ENCODE data around the gene ADIG.

ADIG gene

DNA sequence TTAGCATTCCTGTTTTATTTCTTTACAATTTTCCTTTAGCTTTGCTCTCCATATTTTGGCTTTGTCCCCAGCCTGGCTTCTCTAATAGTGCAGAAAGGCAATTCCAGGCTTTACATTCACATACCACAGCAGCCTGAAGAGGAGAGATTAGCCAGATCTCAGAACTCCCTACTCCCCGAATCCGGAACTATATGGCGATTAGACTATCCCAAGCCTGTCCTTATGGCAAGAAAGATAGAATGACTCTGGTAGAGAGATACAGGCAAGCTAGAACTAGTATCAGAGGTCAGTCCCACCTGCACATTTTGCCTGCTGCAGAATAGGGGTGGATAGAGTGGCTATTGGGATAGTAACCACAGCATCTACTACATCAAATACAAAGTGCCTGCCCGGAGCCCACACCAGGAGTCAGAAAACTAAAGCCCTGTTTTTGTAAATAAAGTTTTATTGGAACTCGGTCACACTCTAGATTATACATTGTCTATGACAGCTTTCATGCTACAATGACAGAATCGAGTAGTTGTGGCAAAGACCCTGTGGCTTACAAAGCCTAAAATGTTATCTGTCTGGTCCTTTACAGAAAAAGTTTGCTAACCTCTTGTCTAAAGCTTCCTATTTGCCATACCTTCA, 17.1 kb upstream of the ADIG start:
- H3K4me3 ChIP-seq (ENCODE audit: low read depth, low read length) = no peak overlapping the region
- no peak for TF ChIP-seq MYC (IDR thresholded peaks at IDR 0.05; ENCODE audit: low read depth, low read length)
- TF ChIP-seq POLR2A (IDR thresholded peaks at IDR 0.05; ENCODE audit: extremely low read depth, insufficient read length) = no peak
- TF ChIP-seq, protein P1, sequence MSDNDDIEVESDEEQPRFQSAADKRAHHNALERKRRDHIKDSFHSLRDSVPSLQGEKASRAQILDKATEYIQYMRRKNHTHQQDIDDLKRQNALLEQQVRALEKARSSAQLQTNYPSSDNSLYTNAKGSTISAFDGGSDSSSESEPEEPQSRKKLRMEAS (IDR thresholded peaks at IDR 0.05; ENCODE audit: low read depth, low read length) = no peak
- TF ChIP-seq, protein P2, sequence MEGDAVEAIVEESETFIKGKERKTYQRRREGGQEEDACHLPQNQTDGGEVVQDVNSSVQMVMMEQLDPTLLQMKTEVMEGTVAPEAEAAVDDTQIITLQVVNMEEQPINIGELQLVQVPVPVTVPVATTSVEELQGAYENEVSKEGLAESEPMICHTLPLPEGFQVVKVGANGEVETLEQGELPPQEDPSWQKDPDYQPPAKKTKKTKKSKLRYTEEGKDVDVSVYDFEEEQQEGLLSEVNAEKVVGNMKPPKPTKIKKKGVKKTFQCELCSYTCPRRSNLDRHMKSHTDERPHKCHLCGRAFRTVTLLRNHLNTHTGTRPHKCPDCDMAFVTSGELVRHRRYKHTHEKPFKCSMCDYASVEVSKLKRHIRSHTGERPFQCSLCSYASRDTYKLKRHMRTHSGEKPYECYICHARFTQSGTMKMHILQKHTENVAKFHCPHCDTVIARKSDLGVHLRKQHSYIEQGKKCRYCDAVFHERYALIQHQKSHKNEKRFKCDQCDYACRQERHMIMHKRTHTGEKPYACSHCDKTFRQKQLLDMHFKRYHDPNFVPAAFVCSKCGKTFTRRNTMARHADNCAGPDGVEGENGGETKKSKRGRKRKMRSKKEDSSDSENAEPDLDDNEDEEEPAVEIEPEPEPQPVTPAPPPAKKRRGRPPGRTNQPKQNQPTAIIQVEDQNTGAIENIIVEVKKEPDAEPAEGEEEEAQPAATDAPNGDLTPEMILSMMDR (IDR thresholded peaks at IDR 0.05; ENCODE audit: low read depth, low read length) = no peak
- DNase-seq (ENCODE audit: low read depth) = no peak

DNA sequence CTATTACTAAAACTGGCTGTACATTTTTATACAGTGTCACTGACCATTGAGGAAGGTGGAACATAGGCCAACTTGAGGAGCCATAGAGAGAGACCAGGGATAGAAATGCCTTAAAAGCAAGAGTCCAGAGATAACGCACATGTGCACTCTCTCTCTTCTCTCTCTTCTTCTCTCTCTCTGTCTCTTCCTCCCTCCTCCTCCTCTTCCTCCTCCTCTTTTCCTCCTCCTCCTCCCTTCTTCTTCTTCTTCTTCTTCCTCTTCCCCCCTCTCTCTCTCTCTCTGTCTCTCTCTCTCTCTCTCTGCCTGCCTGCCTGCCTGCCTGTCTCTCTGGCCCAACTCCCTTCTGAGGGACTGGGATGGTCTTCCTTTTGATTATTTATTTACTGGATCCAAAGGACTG, 16.3 kb upstream of the ADIG start:
- H3K4me3 ChIP-seq (ENCODE audit: low read depth, low read length) = no peak overlapping the region
- TF ChIP-seq POLR2A (IDR thresholded peaks at IDR 0.05; ENCODE audit: extremely low read depth, insufficient read length) (no peak), MYC (IDR thresholded peaks at IDR 0.05; ENCODE audit: low read depth, low read length) (no peak)
- TF ChIP-seq, protein P2 (IDR thresholded peaks at IDR 0.05; ENCODE audit: low read depth, low read length) = no peak
- TF ChIP-seq, protein P1 (IDR thresholded peaks at IDR 0.05; ENCODE audit: low read depth, low read length) = no peak
- DNase-seq (ENCODE audit: low read depth) = no peak

DNA sequence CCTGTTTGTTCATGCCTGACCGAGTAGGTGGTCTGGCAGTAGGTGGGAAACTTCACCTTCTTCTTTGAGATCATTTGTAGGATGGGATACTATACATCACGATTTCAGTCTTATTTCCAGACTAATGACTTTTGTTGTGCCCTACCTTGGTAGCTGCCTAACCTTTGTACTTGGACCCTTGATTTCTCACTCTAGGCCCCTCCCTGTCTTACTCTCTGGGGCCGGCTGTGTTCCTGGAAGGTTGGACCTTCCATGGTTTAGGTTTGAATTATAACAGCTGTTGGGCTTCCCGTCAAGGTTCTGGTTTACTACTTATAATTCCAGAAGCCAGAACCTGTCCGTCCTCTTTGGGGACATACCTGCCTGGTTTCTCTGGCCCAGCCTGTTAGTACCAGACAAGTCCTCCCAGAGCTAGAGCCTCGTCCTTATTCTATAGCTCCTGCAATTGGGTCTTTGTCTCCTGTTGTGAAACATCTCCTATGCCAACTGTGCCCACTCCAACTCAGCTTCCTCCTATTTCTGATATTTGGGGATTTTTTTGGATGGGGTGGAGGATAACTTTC, 14.9 kb upstream of the ADIG start:
- H3K4me3 ChIP-seq (ENCODE audit: low read depth, low read length) = no peak overlapping the region
- DNase-seq (ENCODE audit: low read depth) = no peak
- TF ChIP-seq, protein P2 (IDR thresholded peaks at IDR 0.05; ENCODE audit: low read depth, low read length) = no peak
- no peak for TF ChIP-seq POLR2A (IDR thresholded peaks at IDR 0.05; ENCODE audit: extremely low read depth, insufficient read length)
- TF ChIP-seq, protein P1 (IDR thresholded peaks at IDR 0.05; ENCODE audit: low read depth, low read length) = no peak

DNA sequence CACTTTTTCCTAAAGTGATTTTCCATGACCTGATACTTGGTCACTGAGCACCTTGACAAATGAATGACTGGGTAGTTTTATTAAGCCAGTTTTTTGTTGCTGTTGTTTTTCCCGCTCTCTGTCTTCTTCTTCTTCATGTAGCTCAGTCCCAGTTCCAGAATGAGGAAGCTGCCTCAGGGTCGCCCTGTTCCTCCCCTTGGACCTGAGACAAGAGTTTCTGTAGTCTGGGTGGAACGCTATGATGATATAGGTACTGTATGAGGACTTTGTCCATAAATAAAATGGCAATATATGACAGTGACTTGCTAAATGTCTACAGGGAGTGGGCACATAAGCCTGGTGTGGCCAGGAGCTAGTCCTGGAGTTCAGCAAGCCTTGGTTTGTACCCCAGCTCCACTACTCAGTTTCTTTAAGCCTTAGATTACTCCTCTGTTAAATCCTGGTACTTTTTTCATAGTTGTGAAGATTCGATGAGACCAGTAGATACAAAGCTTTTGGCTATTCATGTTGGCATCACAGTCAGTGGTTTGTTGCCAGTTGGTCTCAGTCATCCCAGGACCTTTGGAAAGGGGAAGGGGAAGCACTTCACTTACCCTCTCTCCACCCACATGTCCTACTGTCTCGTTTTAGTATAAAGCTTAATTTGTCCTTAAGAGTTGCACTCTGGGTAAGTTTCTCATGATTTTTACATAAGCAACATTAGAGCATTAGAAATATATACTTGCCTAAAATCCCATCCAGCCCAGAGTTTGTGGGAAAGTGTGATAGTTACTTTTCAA, 11.1 kb upstream of the ADIG start:
- no peak for TF ChIP-seq MYC (IDR thresholded peaks at IDR 0.05; ENCODE audit: low read depth, low read length)
- TF ChIP-seq, protein P2 (IDR thresholded peaks at IDR 0.05; ENCODE audit: low read depth, low read length) = no peak
- no peak for TF ChIP-seq POLR2A (IDR thresholded peaks at IDR 0.05; ENCODE audit: extremely low read depth, insufficient read length)
- TF ChIP-seq, protein P1 (IDR thresholded peaks at IDR 0.05; ENCODE audit: low read depth, low read length) = no peak
- H3K4me3 ChIP-seq (ENCODE audit: low read depth, low read length) = no peak overlapping the region
- no peak for DNase-seq (ENCODE audit: low read depth)

DNA sequence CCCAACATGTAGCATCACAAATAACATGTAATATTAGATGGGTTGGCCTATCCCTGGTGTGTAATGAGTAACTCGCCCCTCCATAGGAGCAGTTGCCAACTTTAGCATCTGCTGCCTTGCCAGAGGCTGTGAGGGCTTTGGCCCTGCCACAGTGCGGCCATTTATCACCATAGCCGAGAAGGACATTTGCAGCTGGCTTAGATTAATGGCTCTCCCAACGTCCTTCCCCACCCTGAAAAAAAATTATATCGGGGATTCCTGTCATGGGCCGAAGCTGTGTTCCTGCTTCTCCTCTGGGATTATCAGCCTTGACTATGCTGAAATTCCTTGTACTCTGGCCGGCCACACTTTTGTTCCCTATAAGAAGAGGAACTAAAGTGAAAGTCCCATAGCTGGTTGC, 7.6 kb upstream of the ADIG start:
- H3K4me3 ChIP-seq (ENCODE audit: low read depth, low read length) = no peak overlapping the region
- no peak for TF ChIP-seq MYC (IDR thresholded peaks at IDR 0.05; ENCODE audit: low read depth, low read length)
- TF ChIP-seq, protein P2 (IDR thresholded peaks at IDR 0.05; ENCODE audit: low read depth, low read length) = no peak
- no peak for TF ChIP-seq POLR2A (IDR thresholded peaks at IDR 0.05; ENCODE audit: extremely low read depth, insufficient read length)
- TF ChIP-seq, protein P1 (IDR thresholded peaks at IDR 0.05; ENCODE audit: low read depth, low read length) = no peak
- no peak for DNase-seq (ENCODE audit: low read depth)

Data from NB4 (cell line).